HepG2 (cell line): ENCODE results near the gene PTCH1. TPM values are rescaled to one million over a fixed set of nuclear protein-coding genes. Genes with fewer than 3 reads are reported as not detected.

Experiments
- ATAC-seq: fragments of 200-7000 bp; cut with Tn5 transposase; 3 replicates; pipeline ENCODE4 v1.9.1; 2020; ENCODE audit warnings: mild to moderate bottlenecking, moderate library complexity
- BruUV-seq: library from RNA; stranded (reverse); fragments of 400-500 nt; replicated peaks from 2 replicates; lab custom pipeline; 2021; lab: Mats Ljungman, UMichigan
- CTCF ChIA-PET: fragments of 300-600 bp; formaldehyde crosslinking; extraction: SDS; loops from one replicate; lab custom pipeline; 2021; ENCODE audit warnings: low total read pairs, inconsistent platforms, low intra/inter-chr PET ratio; lab: Yijun Ruan, JAX
- POLR2A ChIA-PET: fragments of 350-600 bp; sonication (Branson Sonifier 250); formaldehyde crosslinking; loops from one replicate; lab custom pipeline; 2020; ENCODE audit warnings: antibody characterized with exemption, inconsistent platforms; lab: Yijun Ruan, JAX
- DNase-seq: peaks from one replicate; pipeline ENCODE4 v3.0.0-alpha.2; 2015; ENCODE audit warnings: low spot score
- FAIRE-seq: peaks from 3 replicates; lab custom pipeline; 2011; peaks lifted over from hg19 to GRCh38; lab: Jason Lieb, UNC
- H2AFZ ChIP-seq: one replicate; pipeline ENCODE4 v1.6.1; 2011; ENCODE audit warnings: low read length, inconsistent platforms
- H3K27ac ChIP-seq: fragments of 300-600 bp; 3 replicates; pipeline ENCODE4 v1.8.0; 2011; ENCODE audit warnings: mixed run types, mild to moderate bottlenecking, mixed read lengths, low read length, inconsistent platforms; ENCODE audit not compliant: insufficient read depth; ENCODE audit errors: extremely low read length
- H3K27me3 ChIP-seq, 2 experiments: fragments of 200-600 bp in 1 of 2; 2 replicates in 1 of 2; 3 replicates in 1 of 2; pipeline versions ENCODE4 v1.6.0 to v1.8.0; 2011; ENCODE audit warnings: low read length in 2 of 2, mild to moderate bottlenecking in 2 of 2, moderate library complexity in 2 of 2, inconsistent platforms in 1 of 2; ENCODE audit not compliant: insufficient read depth in 2 of 2, control insufficient read depth in 1 of 2
- H3K36me3 ChIP-seq, 2 experiments: fragments of 200-600 bp in 1 of 2; replicated peaks in 1 of 2; 2 replicates in 1 of 2; 3 replicates in 1 of 2; pipeline versions ENCODE4 v1.5.1 to v1.8.0; 2011; ENCODE audit warnings: low read length in 2 of 2, inconsistent platforms in 1 of 2; ENCODE audit not compliant: insufficient read depth in 2 of 2, control insufficient read depth in 1 of 2
- H3K4me1 ChIP-seq: 2 replicates; pipeline ENCODE4 v1.5.1; 2012; ENCODE audit warnings: low read length, inconsistent platforms; ENCODE audit not compliant: insufficient read depth
- H3K4me2 ChIP-seq: 2 replicates; pipeline ENCODE4 v1.6.0; 2011; ENCODE audit warnings: low read depth, low read length, inconsistent platforms
- H3K4me3 ChIP-seq, 3 experiments: fragments of 200-600 bp in 1 of 3; sonication (generic), shearing (Covaris generic) in 1 of 3; replicated peaks in 1 of 3; 2 replicates each; pipeline ENCODE4 v1.5.1; 2011 to 2016; ENCODE audit warnings: low read length in 3 of 3, inconsistent platforms in 2 of 3, low read depth in 2 of 3, mild to moderate bottlenecking in 2 of 3, control low read depth in 1 of 3, mixed read lengths in 1 of 3; ENCODE audit not compliant: insufficient read depth in 1 of 3
- H3K79me2 ChIP-seq: one replicate; pipeline ENCODE4 v1.6.1; 2011; ENCODE audit warnings: low read length, inconsistent platforms; ENCODE audit not compliant: insufficient read depth
- H3K9ac ChIP-seq: 2 replicates; pipeline ENCODE4 v1.6.0; 2011; ENCODE audit warnings: mild to moderate bottlenecking, low read depth, low read length, inconsistent platforms; ENCODE audit not compliant: insufficient read depth
- H3K9me3 ChIP-seq: 2 replicates; pipeline ENCODE4 v1.5.1; 2012; ENCODE audit warnings: mild to moderate bottlenecking, low read length
- H4K20me1 ChIP-seq: 2 replicates; pipeline ENCODE4 v1.6.0; 2011; ENCODE audit warnings: inconsistent platforms, mild to moderate bottlenecking, low read length, moderate library complexity; ENCODE audit not compliant: insufficient read depth
- CREB1 ChIP-seq, 2 experiments: fragments of 450-650 bp in 1 of 2; IDR thresholded peaks; 2 replicates each; pipeline ENCODE4 v1.6.1; 2016 to 2017; ENCODE audit warnings: control low read depth in 1 of 2, mild to moderate bottlenecking in 1 of 2, missing compliant biosample characterization in 1 of 2, missing genetic modification characterization in 1 of 2
- FOXC1 ChIP-seq: sonication (generic); formaldehyde crosslinking; IDR thresholded peaks from 2 replicates; pipeline ENCODE4 v1.8.0; 2022; ENCODE audit warnings: mild to moderate bottlenecking, missing genetic modification reagents, borderline replicate concordance
- HDAC1 ChIP-seq: sonication (generic); formaldehyde crosslinking; IDR thresholded peaks from 2 replicates; pipeline ENCODE4 v1.5.1; 2020; ENCODE audit warnings: mild to moderate bottlenecking, missing genetic modification reagents
- MYC ChIP-seq: sonication (generic); formaldehyde crosslinking; IDR thresholded peaks from 2 replicates; pipeline ENCODE4 v1.9.0; 2021; ENCODE audit warnings: missing genetic modification reagents, borderline replicate concordance
- SOX5 ChIP-seq: IDR thresholded peaks from 2 replicates; pipeline ENCODE4 v1.6.1; 2016; ENCODE audit warnings: borderline replicate concordance
- SP5 ChIP-seq: IDR thresholded peaks from 2 replicates; pipeline ENCODE4 v1.6.1; 2016; ENCODE audit warnings: low read depth, borderline replicate concordance
- TEAD2 ChIP-seq: sonication (generic); formaldehyde crosslinking; IDR thresholded peaks from 2 replicates; pipeline ENCODE4 v1.9.0; 2021; ENCODE audit warnings: missing genetic modification reagents
- THAP11 ChIP-seq: IDR thresholded peaks from 2 replicates; pipeline ENCODE4 v1.6.1; 2016; ENCODE audit warnings: missing biosample characterization, missing genetic modification reagents
- ZFP36L2 ChIP-seq: sonication (generic); formaldehyde crosslinking; IDR thresholded peaks from 2 replicates; pipeline ENCODE4 v1.4.0; 2020; ENCODE audit warnings: missing genetic modification reagents
- ZNF101 ChIP-seq: sonication (generic); formaldehyde crosslinking; IDR thresholded peaks from 2 replicates; pipeline ENCODE4 v1.4.0; 2020; ENCODE audit warnings: mild to moderate bottlenecking, low read depth, missing genetic modification reagents, borderline replicate concordance
- ZNF274 ChIP-seq: sonication (generic); formaldehyde crosslinking; IDR thresholded peaks from 2 replicates; pipeline ENCODE4 v1.5.1; 2020; ENCODE audit warnings: mild to moderate bottlenecking, missing genetic modification reagents
- ZNF296 ChIP-seq: sonication (generic); formaldehyde crosslinking; conservative IDR thresholded peaks from 2 replicates; pipeline ENCODE4 v1.5.0; 2020; ENCODE audit warnings: mild to moderate bottlenecking, missing genetic modification reagents
- ZNF460 ChIP-seq: sonication (generic); formaldehyde crosslinking; IDR thresholded peaks from 2 replicates; pipeline ENCODE4 v1.5.1; 2020; ENCODE audit warnings: missing genetic modification reagents, mild to moderate bottlenecking, borderline replicate concordance
- ZNF558 ChIP-seq: sonication (generic); formaldehyde crosslinking; IDR thresholded peaks from 2 replicates; pipeline ENCODE4 v1.9.0; 2022; ENCODE audit warnings: mild to moderate bottlenecking, missing genetic modification reagents, borderline replicate concordance
- ZSCAN30 ChIP-seq: sonication (generic); formaldehyde crosslinking; IDR thresholded peaks from 2 replicates; pipeline ENCODE4 v1.5.0; 2020; ENCODE audit warnings: mild to moderate bottlenecking, missing genetic modification reagents
- WGBS: methylation state at CpG from one replicate; pipeline ENCODE4 v1.1.6; 2017; ENCODE audit warnings: low lambda C conversion rate; 5-methylcytosine and 5-hydroxymethylcytosine counted together
- in situ Hi-C: cut with HindIII; loops from 2 replicates; pipeline ENCODE4 v1.10.0; 2017; ENCODE audit warnings: low pct_unique_long_range_greater_than_20kb; ENCODE audit not compliant: extremely low pct_ligation_motif_present
- intact Hi-C: fragments of 100-400 bp; cut with micrococcal nuclease; formaldehyde crosslinking; loops from one replicate; pipeline ENCODE4 v1.10.0; 2022; ENCODE audit not compliant: unreplicated experiment
- polyA plus RNA-seq, 8 experiments: library from polyadenylated mRNA; depleted of rRNA in 3 of 8; stranded (reverse) in 7 of 8; unstranded in 1 of 8; fragments of >200 nt; fragmentation: Illumina TruSeq in 4 of 8; extraction: Trizol in 4 of 8; gene quantifications; 2 replicates each; pipeline versions ENCODE4 v1.2.1 to v1.2.3, GENCODE V29; 2011 to 2016; ENCODE audit warnings: low read depth in 4 of 8, missing spikeins in 1 of 8, mixed read lengths in 1 of 8; ENCODE audit not compliant: insufficient read depth in 1 of 8
- total RNA-seq, 5 experiments: library from RNA; depleted of rRNA; stranded (reverse); fragments of >200 nt; fragmentation: Illumina TruSeq; extraction: Trizol; gene quantifications; 2 replicates each; pipeline ENCODE4 v1.2.3, GENCODE V29; 2016; ENCODE audit warnings: low read depth in 1 of 5
- TF ChIP-seq, protein P1 (sequence below): sonication (generic); formaldehyde crosslinking; IDR thresholded peaks from 2 replicates; pipeline ENCODE4 v1.4.0; 2020; ENCODE audit warnings: missing genetic modification reagents
- TF ChIP-seq, protein P2 (sequence below): sonication (generic); formaldehyde crosslinking; IDR thresholded peaks from 2 replicates; pipeline ENCODE4 v1.4.0; 2020; ENCODE audit warnings: low read depth, mild to moderate bottlenecking, missing genetic modification reagents
- TF ChIP-seq, protein P3 (sequence below): sonication (generic); formaldehyde crosslinking; IDR thresholded peaks from 2 replicates; pipeline ENCODE4 v1.8.0; 2022; ENCODE audit warnings: mild to moderate bottlenecking, missing genetic modification reagents

PTCH1 gene
- total and polyA plus RNA-seq, 2 of the 13 experiments (the other 11 are each of a cell fraction or from before 2014, with no cell fraction given): 2.8 to 3.9 TPM

DNA sequence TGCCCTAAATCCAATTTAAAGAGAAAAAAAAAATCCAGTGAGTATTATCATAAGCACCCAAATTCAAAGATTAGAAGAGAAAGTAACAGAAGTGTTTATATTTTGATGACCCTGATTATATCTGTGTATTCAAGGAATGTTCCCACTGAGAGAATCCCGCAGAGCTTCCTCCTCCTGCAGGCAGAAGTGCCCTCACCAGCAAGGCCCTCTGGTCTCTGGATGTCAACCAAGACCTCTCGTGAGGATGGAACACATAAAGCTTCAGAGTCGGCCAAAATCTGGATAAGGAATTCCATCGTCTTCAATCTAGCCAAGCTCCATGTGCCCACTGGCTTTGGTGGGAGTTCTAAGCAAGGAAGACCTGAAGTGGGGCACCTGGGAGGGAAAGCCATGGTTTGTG lies 18.1 kb downstream of the PTCH1 start:
- ATAC-seq (no peak), FAIRE-seq (no peak), DNase-seq (no peak)
- no peak for TF ChIP-seq ZNF296 (CRISPR knock-in tag)
- TF ChIP-seq ZNF274 (CRISPR knock-in tag): no peak
- no peak for TF ChIP-seq ZSCAN30
- no peak for TF ChIP-seq TEAD2 (CRISPR knock-in tag)
- TF ChIP-seq ZNF101 (CRISPR knock-in tag): no peak
- TF ChIP-seq ZNF460: no peak
- TF ChIP-seq ZFP36L2 (CRISPR knock-in tag): no peak
- no peak for TF ChIP-seq FOXC1 (CRISPR knock-in tag)
- TF ChIP-seq, protein P1, sequence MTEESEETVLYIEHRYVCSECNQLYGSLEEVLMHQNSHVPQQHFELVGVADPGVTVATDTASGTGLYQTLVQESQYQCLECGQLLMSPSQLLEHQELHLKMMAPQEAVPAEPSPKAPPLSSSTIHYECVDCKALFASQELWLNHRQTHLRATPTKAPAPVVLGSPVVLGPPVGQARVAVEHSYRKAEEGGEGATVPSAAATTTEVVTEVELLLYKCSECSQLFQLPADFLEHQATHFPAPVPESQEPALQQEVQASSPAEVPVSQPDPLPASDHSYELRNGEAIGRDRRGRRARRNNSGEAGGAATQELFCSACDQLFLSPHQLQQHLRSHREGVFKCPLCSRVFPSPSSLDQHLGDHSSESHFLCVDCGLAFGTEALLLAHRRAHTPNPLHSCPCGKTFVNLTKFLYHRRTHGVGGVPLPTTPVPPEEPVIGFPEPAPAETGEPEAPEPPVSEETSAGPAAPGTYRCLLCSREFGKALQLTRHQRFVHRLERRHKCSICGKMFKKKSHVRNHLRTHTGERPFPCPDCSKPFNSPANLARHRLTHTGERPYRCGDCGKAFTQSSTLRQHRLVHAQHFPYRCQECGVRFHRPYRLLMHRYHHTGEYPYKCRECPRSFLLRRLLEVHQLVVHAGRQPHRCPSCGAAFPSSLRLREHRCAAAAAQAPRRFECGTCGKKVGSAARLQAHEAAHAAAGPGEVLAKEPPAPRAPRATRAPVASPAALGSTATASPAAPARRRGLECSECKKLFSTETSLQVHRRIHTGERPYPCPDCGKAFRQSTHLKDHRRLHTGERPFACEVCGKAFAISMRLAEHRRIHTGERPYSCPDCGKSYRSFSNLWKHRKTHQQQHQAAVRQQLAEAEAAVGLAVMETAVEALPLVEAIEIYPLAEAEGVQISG (CRISPR knock-in tag): no peak
- no peak for TF ChIP-seq ZNF558
- no peak for TF ChIP-seq MYC
- no peak for TF ChIP-seq SP5 (CRISPR knock-in tag)
- TF ChIP-seq CREB1 (IDR thresholded peaks at IDR 0.05): no peak
- TF ChIP-seq CREB1 (CRISPR knock-in tag; IDR thresholded peaks at IDR 0.05): no peak
- TF ChIP-seq, protein P2, sequence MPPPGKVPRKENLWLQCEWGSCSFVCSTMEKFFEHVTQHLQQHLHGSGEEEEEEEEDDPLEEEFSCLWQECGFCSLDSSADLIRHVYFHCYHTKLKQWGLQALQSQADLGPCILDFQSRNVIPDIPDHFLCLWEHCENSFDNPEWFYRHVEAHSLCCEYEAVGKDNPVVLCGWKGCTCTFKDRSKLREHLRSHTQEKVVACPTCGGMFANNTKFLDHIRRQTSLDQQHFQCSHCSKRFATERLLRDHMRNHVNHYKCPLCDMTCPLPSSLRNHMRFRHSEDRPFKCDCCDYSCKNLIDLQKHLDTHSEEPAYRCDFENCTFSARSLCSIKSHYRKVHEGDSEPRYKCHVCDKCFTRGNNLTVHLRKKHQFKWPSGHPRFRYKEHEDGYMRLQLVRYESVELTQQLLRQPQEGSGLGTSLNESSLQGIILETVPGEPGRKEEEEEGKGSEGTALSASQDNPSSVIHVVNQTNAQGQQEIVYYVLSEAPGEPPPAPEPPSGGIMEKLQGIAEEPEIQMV (CRISPR knock-in tag): no peak
- TF ChIP-seq SOX5 (CRISPR knock-in tag): no peak
- TF ChIP-seq, protein P3, sequence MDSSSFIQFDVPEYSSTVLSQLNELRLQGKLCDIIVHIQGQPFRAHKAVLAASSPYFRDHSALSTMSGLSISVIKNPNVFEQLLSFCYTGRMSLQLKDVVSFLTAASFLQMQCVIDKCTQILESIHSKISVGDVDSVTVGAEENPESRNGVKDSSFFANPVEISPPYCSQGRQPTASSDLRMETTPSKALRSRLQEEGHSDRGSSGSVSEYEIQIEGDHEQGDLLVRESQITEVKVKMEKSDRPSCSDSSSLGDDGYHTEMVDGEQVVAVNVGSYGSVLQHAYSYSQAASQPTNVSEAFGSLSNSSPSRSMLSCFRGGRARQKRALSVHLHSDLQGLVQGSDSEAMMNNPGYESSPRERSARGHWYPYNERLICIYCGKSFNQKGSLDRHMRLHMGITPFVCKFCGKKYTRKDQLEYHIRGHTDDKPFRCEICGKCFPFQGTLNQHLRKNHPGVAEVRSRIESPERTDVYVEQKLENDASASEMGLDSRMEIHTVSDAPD (CRISPR knock-in tag): no peak
- no peak for TF ChIP-seq THAP11
- no peak for TF ChIP-seq HDAC1
- Histone ChIP-seq H3K27ac (no peak overlapping the region), H3K9me3 (no peaks in the 10 kb centered on the region), H3K4me2 (no peak overlapping the region), H3K36me3 (peaks cover 1 to 17% of the 10 kb centered on the region in 2 experiments; a peak in 4 of 5 replicates), H3K9ac (no peak overlapping the region), H3K4me3 (no peak overlapping the region), H3K27me3 (no peaks in the 10 kb centered on the region), H2AFZ (no peak overlapping the region), H3K79me2 (peaks cover 23% of the 10 kb centered on the region), H3K4me1 (peaks cover 23% of the 10 kb centered on the region), H4K20me1 (peaks cover 10% of the 10 kb centered on the region; the same call in 1 of the 2 replicates)
- ChIA-PET POLR2A (no interaction called here), CTCF (no interaction called here)
- WGBS: 97% methylated on average over 4 of the region's 4 CpGs
- in situ Hi-C loops: no loop called here
- no TSS peak for BruUV-seq
- intact Hi-C loops: no loop called here
